H1 (cell line): ENCODE results near the gene APOC1. TPM values are rescaled to one million over a fixed set of nuclear protein-coding genes. Genes with fewer than 3 reads are reported as not detected.
A peak's percentile ranks its signal among the peaks of the same experiment; 100 is the strongest.

Source experiments
- CTCF ChIA-PET: fragments of 300-600 bp; sonication (Branson Sonifier 250); formaldehyde crosslinking; loops from one replicate; lab custom pipeline; 2021; ENCODE audit not compliant: partially characterized antibody; lab: Charles Lee
- POLR2A ChIA-PET: fragments of 300-600 bp; sonication (Branson Sonifier 250); formaldehyde crosslinking; loops from one replicate; lab custom pipeline; 2021; ENCODE audit warnings: inconsistent platforms; ENCODE audit not compliant: partially characterized antibody; lab: Charles Lee
- DNase-seq, 2 experiments: peaks; one replicate each; pipeline versions ENCODE4 v3.0.0 to v3.0.0-alpha.2; 2010 to 2022; ENCODE audit warnings: low spot score in 2 of 2, low read depth in 1 of 2, mixed read lengths in 1 of 2
- FAIRE-seq: peaks from 2 replicates; lab custom pipeline; 2011; peaks lifted over from hg19 to GRCh38; lab: Jason Lieb, UNC
- H2AFZ ChIP-seq: 2 replicates; pipeline ENCODE4 v1.8.1; 2012; ENCODE audit warnings: low read length, inconsistent platforms
- H2AK5ac ChIP-seq: 2 replicates; pipeline ENCODE4 v1.6.1; 2013; ENCODE audit warnings: low read depth, low read length
- H2BK120ac ChIP-seq: replicated peaks from 2 replicates; pipeline ENCODE3; 2013; ENCODE audit warnings: low read depth, low read length, inconsistent platforms
- H2BK12ac ChIP-seq: 2 replicates; pipeline ENCODE4 v1.6.1; 2013; ENCODE audit warnings: low read depth, low read length
- H2BK15ac ChIP-seq: 2 replicates; pipeline ENCODE4 v1.6.1; 2013; ENCODE audit warnings: low read length
- H2BK20ac ChIP-seq: 2 replicates; pipeline ENCODE4 v1.6.1; 2013; ENCODE audit warnings: low read length
- H2BK5ac ChIP-seq: 2 replicates; pipeline ENCODE4 v1.6.1; 2013; ENCODE audit warnings: low read depth, low read length
- H3K14ac ChIP-seq: 2 replicates; pipeline ENCODE4 v1.6.1; 2013; ENCODE audit warnings: inconsistent platforms; ENCODE audit not compliant: insufficient read length
- H3K18ac ChIP-seq: 2 replicates; pipeline ENCODE4 v1.6.1; 2013; ENCODE audit warnings: low read length; ENCODE audit errors: extremely low read depth
- H3K23ac ChIP-seq: 2 replicates; pipeline ENCODE4 v1.6.1; 2013; ENCODE audit warnings: inconsistent platforms; ENCODE audit not compliant: insufficient read length
- H3K23me2 ChIP-seq: 2 replicates; pipeline ENCODE4 v1.6.1; 2013; ENCODE audit warnings: low read depth, low read length
- H3K27ac ChIP-seq: 2 replicates; pipeline ENCODE4 v1.6.1; 2011; ENCODE audit warnings: low read depth, low read length, inconsistent platforms
- H3K27me3 ChIP-seq, 4 experiments: replicated peaks in 1 of 4; 1 replicate in 1 of 4; 2 replicates in 3 of 4; pipeline versions ENCODE4 v1.6.1 to v1.8.1; 2011 to 2013; ENCODE audit warnings: low read length in 3 of 4, mild to moderate bottlenecking in 3 of 4, inconsistent platforms in 2 of 4, mixed read lengths in 2 of 4, moderate library complexity in 1 of 4; ENCODE audit not compliant: control insufficient read depth in 3 of 4, insufficient read depth in 3 of 4; ENCODE audit errors: extremely low read depth in 1 of 4
- H3K36me3 ChIP-seq, 4 experiments: 2 replicates each; pipeline versions ENCODE4 v1.6.1 to v1.8.1; 2011 to 2013; ENCODE audit warnings: mild to moderate bottlenecking in 4 of 4, low read length in 3 of 4, moderate library complexity in 2 of 4, control low read depth in 1 of 4, inconsistent platforms in 1 of 4; ENCODE audit not compliant: insufficient read depth in 4 of 4, control insufficient read depth in 2 of 4
- H3K4ac ChIP-seq: replicated peaks from 2 replicates; pipeline ENCODE3; 2013; ENCODE audit warnings: low read length, low read depth, mixed read lengths, inconsistent platforms; ENCODE audit not compliant: insufficient read length
- H3K4me1 ChIP-seq, 4 experiments: replicated peaks in 1 of 4; 1 replicate in 1 of 4; 2 replicates in 3 of 4; pipeline versions ENCODE4 v1.6.1 to v1.8.1; 2011 to 2013; ENCODE audit warnings: low read length in 3 of 4, inconsistent platforms in 2 of 4, mixed read lengths in 1 of 4; ENCODE audit not compliant: insufficient read depth in 4 of 4, control insufficient read depth in 3 of 4
- H3K4me2 ChIP-seq, 2 experiments: 2 replicates each; pipeline versions ENCODE4 v1.6.1 to v1.8.1; 2011 to 2013; ENCODE audit warnings: low read depth in 2 of 2, low read length in 2 of 2, control low read depth in 1 of 2, inconsistent platforms in 1 of 2, mild to moderate bottlenecking in 1 of 2; ENCODE audit not compliant: insufficient read depth in 1 of 2
- H3K4me3 ChIP-seq, 4 experiments: fragments of 200-600, 300-600 bp in 1 of 4; sonication (generic), shearing (Covaris generic), sonication (Bioruptor Twin) in 1 of 4; 2 replicates each; pipeline versions ENCODE4 v1.5.1 to v1.8.1; 2011 to 2016; ENCODE audit warnings: low read length in 4 of 4, low read depth in 3 of 4, control low read depth in 2 of 4, inconsistent platforms in 2 of 4, mild to moderate bottlenecking in 2 of 4, mixed read lengths in 1 of 4, moderate library complexity in 1 of 4; ENCODE audit not compliant: insufficient read depth in 2 of 4; ENCODE audit errors: extremely low read depth in 1 of 4
- H3K56ac ChIP-seq: replicated peaks from 2 replicates; pipeline ENCODE3; 2013; ENCODE audit warnings: low read depth, mild to moderate bottlenecking, mixed read lengths, low read length, inconsistent platforms; ENCODE audit not compliant: insufficient read length
- H3K79me1 ChIP-seq: 2 replicates; pipeline ENCODE4 v1.6.1; 2013; ENCODE audit warnings: low read depth, low read length, control low read depth
- H3K79me2 ChIP-seq, 2 experiments: 2 replicates each; pipeline versions ENCODE4 v1.6.1 to v1.8.1; 2012 to 2013; ENCODE audit warnings: low read length in 2 of 2, mild to moderate bottlenecking in 2 of 2, inconsistent platforms in 1 of 2; ENCODE audit not compliant: insufficient read depth in 2 of 2, control insufficient read depth in 1 of 2
- H3K9ac ChIP-seq, 4 experiments: replicated peaks in 1 of 4; 1 replicate in 1 of 4; 2 replicates in 3 of 4; pipeline versions ENCODE4 v1.6.1 to v1.8.1; 2011 to 2013; ENCODE audit warnings: low read depth in 3 of 4, low read length in 3 of 4, control low read depth in 2 of 4, mild to moderate bottlenecking in 2 of 4, moderate library complexity in 2 of 4, inconsistent platforms in 1 of 4; ENCODE audit errors: extremely low read depth in 1 of 4
- H3K9me3 ChIP-seq, 2 experiments: 2 replicates each; pipeline versions ENCODE4 v1.6.1 to v1.8.1; 2012 to 2013; ENCODE audit warnings: mild to moderate bottlenecking in 2 of 2, moderate library complexity in 2 of 2, control low read depth in 1 of 2, inconsistent platforms in 1 of 2, low read depth in 1 of 2, low read length in 1 of 2, mixed read lengths in 1 of 2; ENCODE audit not compliant: insufficient read depth in 2 of 2
- H4K20me1 ChIP-seq, 2 experiments: replicated peaks in 1 of 2; 2 replicates each; pipeline versions ENCODE3 to v1.8.1; 2011 to 2013; ENCODE audit warnings: inconsistent platforms in 2 of 2, low read length in 2 of 2, mild to moderate bottlenecking in 1 of 2; ENCODE audit not compliant: insufficient read depth in 2 of 2, control insufficient read depth in 1 of 2
- H4K5ac ChIP-seq: 2 replicates; pipeline ENCODE4 v1.6.1; 2013; ENCODE audit warnings: low read length, low read depth, mixed read lengths, inconsistent platforms; ENCODE audit not compliant: insufficient read length
- H4K8ac ChIP-seq: 2 replicates; pipeline ENCODE4 v1.8.0; 2013; ENCODE audit warnings: mild to moderate bottlenecking, moderate library complexity, low read length, inconsistent platforms; ENCODE audit not compliant: insufficient read depth; ENCODE audit errors: extremely low read depth
- H4K91ac ChIP-seq: replicated peaks from 2 replicates; pipeline ENCODE3; 2013; ENCODE audit warnings: low read length, mixed read lengths, inconsistent platforms; ENCODE audit not compliant: insufficient read length
- CBX5 ChIP-seq: fragments of 300-800, 300-1000 bp; sonication (generic); IDR thresholded peaks from 2 replicates; pipeline ENCODE4 v1.7.1; 2016; ENCODE audit warnings: antibody characterized with exemption, low read length, low read depth
- SAP30 ChIP-seq: fragments of 300-600 bp; sonication (generic); IDR thresholded peaks from 2 replicates; pipeline ENCODE4 v1.7.1; 2012; ENCODE audit warnings: low read length, moderate library complexity, mild to moderate bottlenecking, inconsistent platforms; ENCODE audit not compliant: insufficient read depth, insufficient replicate concordance
- SP1 ChIP-seq: IDR thresholded peaks from 2 replicates; pipeline ENCODE4 v1.6.1; 2011; ENCODE audit warnings: low read depth, low read length
- TEAD4 ChIP-seq: IDR thresholded peaks from 2 replicates; pipeline ENCODE4 v1.6.1; 2012; ENCODE audit warnings: low read depth, low read length, inconsistent platforms, mixed read lengths
- WGBS, 2 experiments: shearing (Covaris generic) in 1 of 2; methylation state at CpG; one replicate each; pipeline versions ENCODE4 v1.1.6 to v1.1.7; 2013 to 2015; ENCODE audit warnings: low lambda C conversion rate in 2 of 2, mixed read lengths in 2 of 2, inconsistent platforms in 1 of 2, low coverage in 1 of 2, missing lambda C conversion rate in 1 of 2; ENCODE audit not compliant: insufficient replicate concordance in 2 of 2, insufficient coverage in 1 of 2, insufficient read length in 1 of 2; ENCODE audit errors: extremely low coverage in 1 of 2, missing lambda C conversion rate in 1 of 2; 5-methylcytosine and 5-hydroxymethylcytosine counted together
- polyA plus RNA-seq, 7 experiments: library from polyadenylated mRNA; depleted of rRNA in 3 of 7; stranded (reverse) in 5 of 7; unstranded in 2 of 7; fragments of >200 nt in 5 of 7; fragments of 200-250 nt in 2 of 7; gene quantifications; 1 replicate in 5 of 7; 2 replicates in 1 of 7; 4 replicates in 1 of 7; pipeline versions ENCODE4 v1.2.1 to v1.2.3, GENCODE V29; 2011 to 2013; ENCODE audit warnings: missing spikeins in 2 of 7, mixed read lengths in 2 of 7
- total RNA-seq: library from RNA; stranded (reverse); fragmentation: NEBNext Ultra II Directional; extraction: Animal tissue kit (Norgen Biotek cat#: 25700); gene quantifications from 2 replicates; pipeline ENCODE4 v1.2.1, GENCODE V29; 2021
- TF ChIP-seq, protein P1 (sequence below), 3 experiments: IDR thresholded peaks; 1 replicate in 2 of 3; 2 replicates in 1 of 3; pipeline versions ENCODE4 v1.5.1 to v1.6.1; 2011; ENCODE audit warnings: low read length in 3 of 3, mild to moderate bottlenecking in 3 of 3, inconsistent platforms in 2 of 3, low read depth in 1 of 3, moderate library complexity in 1 of 3; ENCODE audit not compliant: insufficient read depth in 1 of 3; ENCODE audit errors: control extremely low read depth in 1 of 3

APOC1 gene
- total and polyA plus RNA-seq, 2 of the 8 experiments (the other 6 are each of a cell fraction or from before 2014, with no cell fraction given), result 55.8 to 78.2 TPM

DNA sequence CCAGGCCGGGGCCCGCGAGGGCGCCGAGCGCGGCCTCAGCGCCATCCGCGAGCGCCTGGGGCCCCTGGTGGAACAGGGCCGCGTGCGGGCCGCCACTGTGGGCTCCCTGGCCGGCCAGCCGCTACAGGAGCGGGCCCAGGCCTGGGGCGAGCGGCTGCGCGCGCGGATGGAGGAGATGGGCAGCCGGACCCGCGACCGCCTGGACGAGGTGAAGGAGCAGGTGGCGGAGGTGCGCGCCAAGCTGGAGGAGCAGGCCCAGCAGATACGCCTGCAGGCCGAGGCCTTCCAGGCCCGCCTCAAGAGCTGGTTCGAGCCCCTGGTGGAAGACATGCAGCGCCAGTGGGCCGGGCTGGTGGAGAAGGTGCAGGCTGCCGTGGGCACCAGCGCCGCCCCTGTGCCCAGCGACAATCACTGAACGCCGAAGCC lies 5.6 kb upstream of the APOC1 start:
- FAIRE-seq (no peak), DNase-seq (no peak)
- TF ChIP-seq SAP30, result no peak
- TF ChIP-seq CBX5, result no peak
- TF ChIP-seq TEAD4, result no peak
- TF ChIP-seq, protein P1, sequence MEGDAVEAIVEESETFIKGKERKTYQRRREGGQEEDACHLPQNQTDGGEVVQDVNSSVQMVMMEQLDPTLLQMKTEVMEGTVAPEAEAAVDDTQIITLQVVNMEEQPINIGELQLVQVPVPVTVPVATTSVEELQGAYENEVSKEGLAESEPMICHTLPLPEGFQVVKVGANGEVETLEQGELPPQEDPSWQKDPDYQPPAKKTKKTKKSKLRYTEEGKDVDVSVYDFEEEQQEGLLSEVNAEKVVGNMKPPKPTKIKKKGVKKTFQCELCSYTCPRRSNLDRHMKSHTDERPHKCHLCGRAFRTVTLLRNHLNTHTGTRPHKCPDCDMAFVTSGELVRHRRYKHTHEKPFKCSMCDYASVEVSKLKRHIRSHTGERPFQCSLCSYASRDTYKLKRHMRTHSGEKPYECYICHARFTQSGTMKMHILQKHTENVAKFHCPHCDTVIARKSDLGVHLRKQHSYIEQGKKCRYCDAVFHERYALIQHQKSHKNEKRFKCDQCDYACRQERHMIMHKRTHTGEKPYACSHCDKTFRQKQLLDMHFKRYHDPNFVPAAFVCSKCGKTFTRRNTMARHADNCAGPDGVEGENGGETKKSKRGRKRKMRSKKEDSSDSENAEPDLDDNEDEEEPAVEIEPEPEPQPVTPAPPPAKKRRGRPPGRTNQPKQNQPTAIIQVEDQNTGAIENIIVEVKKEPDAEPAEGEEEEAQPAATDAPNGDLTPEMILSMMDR (IDR thresholded peaks at IDR 0.05; ENCODE audit: control extremely low read depth in 1 of 3, insufficient read depth in 1 of 3, low read depth in 1 of 3, low read length in 3 of 3), result peak in 1 of 3 experiments; percentile 0; a peak in 1 of 4 replicates
- TF ChIP-seq SP1, result no peak
- H3K23me2 ChIP-seq, result peaks cover 3% of the 10 kb centered on the region; the same call in 1 of the 2 replicates
- no peak overlapping the region for H2BK20ac ChIP-seq
- no peak overlapping the region for H3K4me2 ChIP-seq
- no peak overlapping the region for H3K23ac ChIP-seq
- H3K56ac ChIP-seq, result no peak overlapping the region
- H4K5ac ChIP-seq, result no peak overlapping the region
- CTCF ChIA-PET, result interaction anchor here (0.9 to 15.2 kb wide), 6 partner anchors 16 to 1705 kb away, joined by 3 to 201 read pairs (median 4); partner anchors contain the start of gene CLPTM1
- H3K9ac ChIP-seq, result no peak overlapping the region
- H3K27ac ChIP-seq, result no peak overlapping the region
- H2AFZ ChIP-seq, result no peak overlapping the region
- peaks cover 0 to 17% of the 10 kb centered on the region in 2 experiments for H4K20me1 ChIP-seq
- no peak overlapping the region for H3K4me3 ChIP-seq
- no peak overlapping the region for H2BK12ac ChIP-seq
- no peak overlapping the region for H2AK5ac ChIP-seq
- H2BK120ac ChIP-seq, result no peak overlapping the region
- H3K36me3 ChIP-seq, result peaks cover 9 to 27% (median 19%) of the 10 kb centered on the region in 4 experiments; a peak in 7 of 8 replicates
- H3K4ac ChIP-seq, result no peak overlapping the region
- H3K79me1 ChIP-seq, result no peaks in the 10 kb centered on the region; the same call in 1 of the 2 replicates
- no peak overlapping the region for H4K91ac ChIP-seq
- H3K18ac ChIP-seq, result no peak overlapping the region
- H3K9me3 ChIP-seq, result no peaks in the 10 kb centered on the region
- H4K8ac ChIP-seq, result no peak overlapping the region
- 94% methylated on average over 44 of the region's 44 CpGs; no CpG with 5 or more reads in 1 of the 2 experiments for WGBS, 2 experiments
- H3K14ac ChIP-seq, result no peak overlapping the region
- peaks cover 0 to 11% of the 10 kb centered on the region in 2 experiments; a peak in 1 of 4 replicates for H3K79me2 ChIP-seq
- H2BK15ac ChIP-seq, result no peak overlapping the region
- H2BK5ac ChIP-seq, result no peak overlapping the region
- POLR2A ChIA-PET, result interaction anchor here (0.6 to 12.3 kb wide), 10 partner anchors 9 to 104 kb away, joined by 3 to 247 read pairs (median 4); partner anchors contain the start of genes CLPTM1 and TOMM40
- peaks cover under 1 to 16% (median 7%) of the 10 kb centered on the region in 4 experiments for H3K4me1 ChIP-seq
- H3K27me3 ChIP-seq, result no peaks in the 10 kb centered on the region
